HG03571 (cell line): ENCODE results near the gene CTSK.
A peak's percentile ranks its signal among the peaks of the same experiment; 100 is the strongest.
"Not testable (repeated sequence)": the region's sequence is repeated elsewhere in the genome, so short reads cannot be mapped to it uniquely, and the experiment has no call there.

ENCODE experiments used
- ATAC-seq: cut with Tn5 transposase; IDR thresholded peaks from one replicate; pipeline ENCODE4 v1.9.1; 2021; ENCODE audit not compliant: unreplicated experiment

The CTSK gene

DNA sequence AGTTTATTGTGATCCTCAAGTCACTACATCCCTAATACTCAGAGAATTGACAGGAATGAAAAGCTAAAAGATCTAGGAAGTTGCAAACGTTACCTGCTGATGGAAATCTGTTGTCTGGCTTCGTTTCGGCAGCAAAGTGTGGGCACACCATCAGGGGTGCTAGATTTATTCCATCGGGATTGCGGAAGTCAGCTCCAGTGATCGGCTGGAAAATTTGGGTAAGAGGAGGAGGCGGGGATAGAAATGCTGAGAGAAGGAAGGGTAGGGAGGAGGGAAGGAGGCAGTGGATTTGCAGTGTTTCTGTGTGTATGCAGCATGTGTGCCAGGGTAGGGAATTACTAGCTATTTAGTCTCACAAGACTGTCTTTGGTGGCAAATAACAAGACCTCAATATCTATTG is at the start of gene CTSK:
CTSK (minus strand) TSS at position 140 of the 400 bp plus-strand sequence. CDS start 1,455 bp downstream, outside the sequence.
- no peak for ATAC-seq

DNA sequence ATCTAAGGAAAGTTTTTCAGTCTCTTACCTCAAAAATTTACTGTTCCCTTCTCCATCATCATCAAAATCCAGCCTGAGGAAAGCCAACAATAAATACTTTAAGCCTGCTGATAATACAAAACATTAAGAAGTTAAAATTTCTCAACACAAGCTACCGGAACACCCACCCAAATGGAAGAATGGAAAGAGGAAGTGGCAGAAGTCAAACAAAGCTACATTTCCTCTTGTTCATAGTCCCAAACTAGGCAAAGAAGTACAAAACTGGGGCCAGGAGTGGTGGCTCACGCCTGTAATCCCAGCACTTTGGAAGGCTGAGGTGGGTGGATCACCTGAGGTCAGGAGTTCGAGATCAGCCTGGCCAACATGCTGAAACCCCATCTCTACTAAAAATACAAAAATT is 44.7 kb upstream of the CTSK start:
- ATAC-seq = not testable (repeated sequence)

DNA sequence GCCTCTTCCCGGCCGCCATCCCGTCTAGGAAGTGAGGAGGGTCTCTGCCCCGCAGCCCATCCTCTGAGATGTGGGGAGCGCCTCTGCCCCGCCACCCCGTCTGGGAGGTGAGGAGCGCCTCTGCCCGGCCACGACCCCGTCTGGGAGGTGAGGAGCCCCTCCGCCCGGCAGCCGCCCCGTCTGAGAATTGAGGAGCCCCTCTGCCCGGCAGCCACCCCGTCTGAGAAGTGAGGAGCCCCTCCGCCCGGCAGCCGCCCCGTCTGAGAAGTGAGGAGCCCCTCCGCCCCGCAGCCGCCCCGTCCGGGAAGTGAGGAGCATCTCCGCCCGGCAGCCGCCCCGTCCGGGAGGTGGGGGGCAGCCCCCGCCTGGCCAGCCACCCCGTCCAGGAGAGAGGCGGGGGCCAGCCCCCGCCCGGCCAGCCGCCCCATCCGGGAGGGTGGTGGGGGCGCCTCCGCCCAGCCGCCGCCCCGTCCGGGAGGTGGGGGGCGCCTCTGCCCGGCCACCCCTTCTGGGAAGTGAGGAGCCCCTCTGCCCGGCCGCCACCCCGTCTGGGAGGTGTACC is 42.8 kb upstream of the CTSK start:
- not testable (repeated sequence) for ATAC-seq

- no peak for ATAC-seq
These were observed 38.5 kb upstream of the CTSK start for GRCh38 chr1:150846473-150847146.

DNA sequence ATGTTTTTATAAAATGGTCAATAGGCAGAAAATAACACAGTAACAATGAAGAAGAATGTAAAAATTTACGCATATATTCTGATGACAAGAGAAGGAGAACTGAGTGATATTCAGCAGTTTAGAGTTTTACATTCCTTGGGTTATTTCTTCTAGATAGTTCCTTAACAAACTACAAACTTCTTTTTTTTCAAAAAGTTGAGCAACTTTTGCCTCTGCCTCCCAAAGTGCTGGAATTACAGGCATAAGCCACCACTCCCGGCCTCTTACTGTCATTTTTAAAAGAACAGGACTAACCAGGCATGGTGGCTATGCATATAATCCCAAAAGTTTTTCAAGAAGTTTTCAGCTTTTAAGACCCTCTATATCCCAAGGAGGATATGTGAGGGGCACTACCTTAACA is 35.4 kb upstream of the CTSK start:
- ATAC-seq = no peak

GRCh38 chr1:150842964-150843363 is 34.9 kb upstream of the CTSK start:
- no peak for ATAC-seq

GRCh38 chr1:150842343-150842742 is 34.3 kb upstream of the CTSK start:
- no peak for ATAC-seq

- no peak for ATAC-seq
These were observed 33.6 kb upstream of the CTSK start for GRCh38 chr1:150841626-150842025.

DNA sequence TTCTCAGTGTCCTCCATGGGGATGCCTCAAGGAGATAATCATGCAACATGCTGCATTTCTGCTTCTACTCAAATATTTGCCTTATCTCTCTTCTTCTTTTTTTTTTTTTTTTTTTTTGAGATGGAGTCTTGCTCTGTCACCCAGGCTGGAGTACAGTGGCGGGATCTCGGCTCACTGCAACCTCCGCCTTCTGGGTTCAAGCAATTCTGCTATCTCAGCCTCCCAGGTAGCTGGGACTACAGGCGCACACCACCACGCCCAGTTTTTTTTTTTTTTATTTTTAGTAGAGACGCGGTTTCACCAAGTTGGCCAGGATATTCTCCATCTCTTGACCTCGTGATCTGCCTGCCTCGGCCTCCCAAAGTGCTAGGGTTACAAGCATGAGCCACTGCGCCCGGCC is 32.8 kb upstream of the CTSK start:
- not testable (repeated sequence) for ATAC-seq

DNA sequence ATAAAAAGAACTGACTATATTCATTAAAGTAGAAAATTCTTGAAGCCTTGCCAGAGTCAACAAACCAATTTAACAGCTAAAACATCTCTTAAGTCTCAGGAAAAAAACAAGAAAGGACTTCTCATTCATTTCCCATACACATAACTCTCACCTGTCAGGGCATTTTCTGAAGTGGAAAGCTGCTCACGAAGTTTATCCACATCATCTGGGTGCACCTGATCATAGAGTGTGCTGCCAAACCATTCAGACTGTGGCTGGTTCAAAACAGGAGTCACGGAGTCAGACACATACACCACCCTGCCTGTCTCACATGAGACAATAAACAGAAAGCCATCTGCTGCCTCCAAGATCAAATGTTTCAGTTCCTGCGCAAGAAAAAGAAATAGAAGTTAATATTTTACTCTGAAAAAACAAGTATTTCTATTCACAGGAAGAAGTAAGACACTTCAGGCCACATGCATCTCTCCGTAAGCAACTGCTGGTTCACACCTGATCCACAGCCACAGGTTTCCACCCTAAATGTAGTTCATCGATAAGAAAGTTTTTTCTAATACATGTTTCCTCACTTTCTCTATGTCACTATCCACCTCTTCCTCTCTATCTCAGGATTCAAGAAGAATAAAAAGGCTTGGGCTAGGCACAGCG is 28.2 kb upstream of the CTSK start:
- peak; percentile 81 for ATAC-seq

DNA sequence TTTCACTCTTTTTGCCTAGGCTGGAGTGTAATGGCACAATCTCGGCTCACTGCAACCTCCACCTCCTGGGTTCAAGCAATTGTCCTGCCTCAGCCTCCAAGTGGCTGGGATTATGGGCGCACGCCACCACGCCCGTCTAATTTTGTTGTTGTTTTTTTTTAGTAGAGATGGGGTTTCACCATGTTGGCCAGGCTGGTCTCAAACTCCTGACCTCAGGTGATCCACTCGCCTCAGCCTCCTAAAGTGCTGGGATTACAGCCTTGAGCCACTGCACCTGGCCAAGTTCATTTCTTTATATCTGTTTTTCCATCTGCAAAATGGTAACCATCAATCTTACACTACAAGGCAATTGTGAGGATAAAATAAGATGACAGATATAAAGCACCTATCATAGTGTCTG is 25.9 kb upstream of the CTSK start:
- not testable (repeated sequence) for ATAC-seq

DNA sequence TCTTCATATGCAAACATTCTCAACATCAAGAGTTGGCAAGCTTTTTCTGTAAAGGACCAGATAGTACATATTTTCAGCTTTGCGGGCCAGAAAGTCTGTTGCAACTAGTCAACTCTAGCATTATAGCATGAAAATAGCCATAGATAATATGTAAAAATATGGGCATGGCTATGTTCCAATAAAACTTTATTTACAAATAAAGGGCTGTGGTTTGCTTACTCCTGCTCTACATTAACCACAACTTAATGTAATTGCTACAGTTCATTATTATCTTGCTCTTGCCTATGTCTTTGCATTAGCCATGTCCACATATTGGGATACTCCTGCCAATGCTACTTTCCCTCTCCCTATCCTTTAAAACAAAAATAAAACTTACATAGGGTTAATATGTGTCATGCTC is 24.5 kb upstream of the CTSK start:
- ATAC-seq = no peak

DNA sequence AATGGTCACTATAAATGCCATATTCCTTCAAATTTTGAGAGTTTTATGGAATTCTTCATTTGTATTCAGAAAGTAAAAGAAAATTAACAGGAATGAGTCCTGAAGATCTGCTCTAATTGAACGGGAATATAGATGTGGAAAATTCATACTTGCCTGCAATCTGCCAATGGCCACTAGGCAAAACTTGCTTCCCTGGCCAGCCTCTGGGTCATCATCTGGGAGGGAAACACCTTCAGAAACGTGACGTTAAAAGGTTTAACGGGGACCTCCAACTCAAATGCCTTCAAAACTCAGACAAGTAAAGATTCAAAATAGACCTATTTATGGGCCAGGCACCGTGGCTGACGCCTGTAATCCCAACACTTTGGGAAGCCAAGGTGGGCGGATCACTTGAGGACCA is 21.7 kb upstream of the CTSK start:
- ATAC-seq = no peak

GRCh38 chr1:150826299-150826698 is 18.2 kb upstream of the CTSK start:
- ATAC-seq = no peak

DNA sequence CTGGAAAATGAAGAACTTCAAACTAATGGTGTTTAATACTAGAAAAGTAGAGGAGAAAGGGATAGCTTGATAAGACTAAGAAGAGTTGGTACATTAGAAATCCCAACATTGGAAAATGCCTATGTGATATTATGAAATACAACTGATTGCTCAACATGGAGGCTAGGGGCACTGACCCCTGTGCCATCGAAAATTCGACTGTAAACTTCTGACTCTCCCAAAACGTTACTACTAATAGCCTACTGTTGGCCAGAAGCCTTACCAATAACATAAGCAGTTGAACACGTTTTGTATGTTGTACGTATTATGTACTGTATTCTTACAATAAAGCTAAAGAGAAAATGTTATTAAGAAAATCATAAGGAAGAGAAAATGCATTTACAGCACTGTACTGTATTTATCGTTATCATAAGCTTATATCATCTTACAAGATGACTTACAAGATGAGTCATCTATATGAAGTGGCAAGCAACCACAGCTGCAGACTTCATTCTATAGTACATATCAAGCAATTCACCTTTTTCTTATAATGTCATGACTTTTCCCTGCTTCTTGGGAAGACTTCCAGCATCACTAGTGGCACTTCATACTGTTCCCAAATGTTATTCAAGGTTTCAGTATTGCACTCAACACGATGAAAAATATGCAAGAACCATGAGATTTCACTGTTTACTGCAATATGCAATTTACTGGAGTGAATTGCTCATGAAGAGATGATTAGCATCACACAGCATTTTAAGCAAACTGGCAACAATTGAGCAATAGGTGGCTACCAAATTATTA is 12.9 kb upstream of the CTSK start:
- ATAC-seq = no peak

DNA sequence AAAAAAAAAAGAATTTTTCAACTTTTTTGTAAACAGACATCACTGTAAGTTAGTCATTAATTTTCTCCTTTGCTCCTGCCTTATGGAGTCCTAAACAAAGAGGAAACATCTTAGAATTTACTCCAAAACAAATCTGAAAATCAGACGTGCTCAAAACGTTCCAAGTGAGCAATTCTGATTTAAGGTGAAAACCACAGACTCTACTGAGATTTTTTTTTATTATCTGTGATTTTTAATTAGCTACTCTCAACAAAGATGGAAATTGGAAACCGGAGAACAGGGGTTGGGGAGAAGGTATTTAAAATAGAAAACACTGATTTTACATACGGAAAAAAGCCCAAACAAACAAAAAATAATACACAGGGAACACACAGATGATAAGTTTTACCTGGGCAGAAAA is 7.8 kb upstream of the CTSK start:
- no peak for ATAC-seq

DNA sequence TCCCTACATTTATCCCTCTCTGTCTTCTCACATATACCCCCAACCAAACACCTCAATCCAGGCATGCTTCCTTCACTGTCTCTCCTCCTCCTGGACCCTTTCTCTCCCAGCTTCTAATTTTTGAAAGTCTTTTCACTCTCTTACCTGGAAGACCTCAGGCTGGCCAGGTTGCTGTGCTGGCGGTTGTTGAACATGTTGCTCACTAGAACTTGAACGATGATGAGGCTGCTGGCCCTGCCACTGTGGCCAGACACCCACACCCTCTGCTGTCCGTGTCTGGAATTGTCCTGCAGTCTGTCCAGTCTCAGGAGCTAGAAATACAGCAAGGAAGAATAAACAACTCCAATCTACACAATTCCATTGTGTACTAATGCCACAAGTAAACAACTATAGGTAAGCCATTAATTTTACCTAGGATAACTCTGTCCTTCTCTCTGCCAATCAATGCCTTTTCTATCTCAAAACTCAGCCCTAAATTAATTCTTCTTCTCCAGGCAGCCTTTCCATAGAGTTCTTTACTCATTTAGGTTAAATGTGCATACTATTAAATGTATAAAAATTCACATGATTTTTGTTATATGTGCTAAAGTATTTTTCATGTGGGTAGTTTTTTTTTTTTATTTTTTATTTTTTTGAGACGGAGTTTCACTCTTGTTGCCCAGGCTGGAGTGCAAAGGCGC is 5.1 kb upstream of the CTSK start:
- no peak for ATAC-seq

- ATAC-seq = no peak
These were observed 3.0 kb upstream of the CTSK start for GRCh38 chr1:150810958-150811659.

DNA sequence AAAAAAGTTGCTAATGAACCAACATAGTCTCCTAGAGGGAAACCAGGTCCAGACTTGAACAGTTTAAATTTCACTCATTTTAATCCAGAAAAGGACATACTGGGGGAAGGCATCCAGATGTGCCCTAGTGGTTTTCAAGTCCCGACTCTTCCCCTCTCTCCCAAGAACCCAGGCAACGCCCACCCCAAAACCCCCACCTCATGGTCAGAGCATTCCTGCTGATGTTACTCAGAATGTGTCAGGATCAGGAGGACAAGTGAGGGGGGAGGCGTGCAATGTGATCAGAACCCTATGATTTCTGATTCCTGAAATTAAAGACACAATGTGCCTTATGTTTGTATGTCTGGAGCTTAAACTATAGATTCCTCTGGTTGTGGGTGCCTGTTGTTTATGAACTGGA is 1.6 kb upstream of the CTSK start:
- ATAC-seq = no peak

GRCh38 chr1:150808846-150809245 is 786 bp upstream of the CTSK start:
- ATAC-seq = no peak
